Activated CD4-positive, alpha-beta T cell treated with anti-CD3 and anti-CD28 coated beads for 1 hour (primary cell): Measurements from ENCODE around the gene ANKRD11.
"Not testable (repeated sequence)": the region's sequence is repeated elsewhere in the genome, so short reads cannot be mapped to it uniquely, and the experiment has no call there.

Source experiments
- DNase-seq: peaks from one replicate; pipeline ENCODE4 v3.0.0-alpha.2; 2020

ANKRD11 gene

DNA sequence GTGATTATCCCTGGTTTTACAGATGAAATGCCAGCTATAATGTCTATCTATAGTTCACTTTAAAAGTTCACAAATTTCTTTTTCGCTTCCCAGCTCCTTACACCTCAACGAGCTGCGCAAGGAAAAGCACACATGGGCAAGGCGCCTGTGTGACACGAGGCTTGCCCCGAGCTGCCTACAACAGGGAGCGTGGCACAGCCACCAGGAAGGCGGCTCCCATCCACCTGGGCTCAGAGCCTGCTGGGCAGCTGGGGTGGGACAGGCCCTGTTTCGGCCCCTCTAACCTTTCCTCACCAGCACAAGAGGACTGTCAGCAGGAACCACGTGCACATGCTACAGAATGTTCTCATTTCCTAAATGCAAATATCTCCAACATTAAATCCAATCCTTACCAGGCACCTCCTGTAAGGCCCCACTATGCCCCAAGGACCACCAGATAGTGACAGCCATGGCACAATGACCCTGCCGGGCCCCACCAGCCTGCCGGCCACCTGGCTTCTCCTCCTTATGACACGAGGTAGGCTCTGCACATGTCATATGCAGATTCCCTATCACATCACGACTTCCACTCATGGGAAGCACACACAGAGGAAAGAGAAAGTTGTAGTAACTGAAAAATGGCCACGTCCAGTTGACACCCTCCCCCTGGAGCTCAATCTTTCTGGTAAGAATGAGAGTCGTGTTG, 180.8 kb downstream of the ANKRD11 start:
- DNase-seq, result no peak

DNA sequence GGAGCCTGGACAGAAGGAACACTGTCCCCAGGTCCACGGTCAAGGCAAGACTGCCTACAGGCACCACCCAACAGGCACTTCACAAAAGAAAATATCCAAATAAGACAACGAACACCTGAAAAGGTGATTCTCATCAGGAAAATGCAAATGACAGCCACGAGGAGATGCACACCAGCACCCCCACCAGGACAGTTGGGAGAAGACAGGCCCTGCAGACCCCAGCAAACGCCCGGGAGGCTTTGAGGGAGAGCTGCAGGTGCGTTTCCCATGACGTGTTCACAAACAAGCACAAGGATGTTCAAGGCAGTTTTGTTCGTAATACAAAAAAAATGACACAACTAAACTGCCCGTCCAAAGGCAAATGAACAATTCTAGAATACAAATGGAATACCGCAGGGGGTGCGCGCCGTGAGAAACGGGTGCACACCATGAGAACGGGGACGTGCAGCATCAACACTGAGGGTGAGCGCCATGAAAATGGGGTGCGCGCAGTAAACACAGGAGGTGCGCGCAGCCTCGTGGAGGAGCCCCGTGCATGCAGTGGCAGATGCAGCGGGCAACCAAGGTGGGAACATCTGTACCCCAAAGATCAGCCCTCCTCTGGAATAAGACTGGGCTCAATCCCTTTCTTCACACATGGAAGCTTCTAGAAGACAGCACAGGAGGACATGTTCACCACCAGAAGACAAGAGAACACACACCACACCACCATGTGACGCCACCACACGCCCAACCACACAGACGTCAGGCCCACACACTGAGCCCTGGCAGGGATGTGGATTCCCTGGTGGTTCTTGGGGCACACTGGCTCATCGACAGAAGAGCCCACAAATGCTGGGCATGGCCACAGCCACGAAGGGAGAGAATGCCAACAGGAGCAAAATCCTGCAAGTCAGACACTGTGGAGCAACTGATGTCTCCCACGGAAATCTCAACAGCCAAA, 181.7 kb downstream of the ANKRD11 start:
- DNase-seq, result no peak

DNA sequence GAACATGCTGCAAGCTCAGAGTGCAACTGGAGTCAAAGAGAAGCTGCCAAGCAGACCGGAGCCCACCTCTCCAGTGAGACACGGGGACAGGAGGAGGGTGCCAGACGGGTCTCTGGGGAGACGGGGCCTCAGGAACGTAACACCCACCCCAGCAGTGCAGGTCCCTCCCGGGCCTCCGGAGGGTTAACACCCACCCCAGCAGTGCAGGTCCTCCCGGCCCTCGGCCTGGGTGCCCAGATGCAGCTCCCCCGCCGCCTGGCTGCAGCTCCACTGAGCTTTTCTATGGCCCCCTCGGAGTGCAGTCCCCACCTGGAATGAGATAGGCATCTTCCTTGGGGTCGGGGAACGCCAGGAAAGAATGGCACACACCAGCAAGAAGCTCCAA, 182.9 kb downstream of the ANKRD11 start:
- no peak for DNase-seq

DNA sequence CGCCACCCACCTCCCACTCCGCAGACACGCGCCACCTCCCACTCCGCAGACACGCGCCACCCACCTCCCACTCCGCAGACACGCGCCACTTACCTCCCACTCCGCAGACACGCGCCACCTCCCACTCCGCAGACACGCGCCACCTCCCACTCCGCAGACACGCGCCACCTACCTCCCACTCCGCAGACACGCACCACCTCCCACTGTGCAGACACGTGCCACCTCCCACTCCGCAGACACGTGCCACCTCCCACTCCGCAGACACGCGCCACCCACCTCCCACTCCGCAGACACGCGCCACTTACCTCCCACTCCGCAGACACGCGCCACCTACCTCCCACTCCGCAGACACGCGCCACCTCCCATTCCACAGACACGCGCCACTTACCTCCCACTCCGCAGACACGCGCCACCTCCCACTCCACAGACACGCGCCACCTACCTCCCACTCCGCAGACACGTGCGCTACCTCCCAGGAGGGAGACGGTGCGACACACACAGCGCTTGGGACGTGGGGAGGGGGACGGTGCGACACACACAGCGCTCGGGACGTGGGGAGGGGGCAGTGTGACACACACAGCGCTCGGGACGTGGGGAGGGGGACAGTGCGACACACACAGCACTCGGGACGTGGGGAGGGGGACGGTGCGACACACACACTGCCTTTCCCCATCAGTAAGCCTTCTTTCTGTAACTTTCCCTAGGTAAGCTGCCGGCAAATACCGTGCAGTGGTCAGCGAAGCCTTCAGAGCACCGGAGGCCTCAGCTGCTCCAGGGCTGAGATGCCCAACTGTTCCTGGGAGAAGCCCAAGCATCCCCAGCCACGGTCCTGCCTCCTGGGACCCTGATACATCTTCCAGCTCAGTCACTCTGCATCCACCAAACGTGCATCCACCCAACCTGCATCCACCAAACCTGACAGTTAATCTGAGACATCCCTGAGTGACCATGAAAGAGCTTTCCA, 183.6 kb downstream of the ANKRD11 start:
- not testable (repeated sequence) for DNase-seq

DNA sequence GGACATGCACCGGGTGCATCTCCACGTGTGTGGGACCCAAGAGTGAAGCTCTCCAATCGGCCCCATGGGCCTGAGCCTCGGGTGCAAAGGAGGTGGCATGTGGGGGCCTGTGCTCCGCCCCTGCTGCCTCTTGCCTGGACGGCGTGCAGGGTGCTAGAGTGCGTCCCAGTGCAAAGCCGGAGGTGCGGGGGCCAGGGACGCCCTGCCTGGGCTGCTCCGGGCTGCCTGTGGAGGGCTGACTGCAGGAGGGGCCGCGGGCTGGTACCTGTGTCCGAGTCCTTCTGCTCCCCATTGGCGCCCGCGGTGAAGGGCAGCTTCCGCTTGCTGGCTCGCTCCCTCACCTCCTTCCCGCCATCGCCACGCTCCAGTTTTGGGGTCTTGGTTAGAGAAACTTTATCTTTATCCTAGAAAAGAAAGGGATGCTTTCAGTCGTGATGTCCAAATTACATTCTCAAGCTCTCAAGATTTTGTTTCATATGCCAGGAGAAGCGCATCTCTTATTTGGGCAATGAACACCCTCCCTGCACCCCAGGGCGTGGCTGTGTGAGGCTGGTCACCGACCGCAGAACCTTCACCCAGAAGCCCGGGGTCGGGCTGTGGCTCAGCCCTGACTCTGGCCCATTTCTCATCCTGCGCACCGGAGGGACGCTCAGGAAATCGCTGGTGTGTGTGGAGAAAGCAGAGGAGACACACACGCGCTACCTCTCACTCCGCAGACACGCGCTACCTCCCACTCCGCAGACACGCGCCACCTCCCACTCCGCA, 185.2 kb downstream of the ANKRD11 start:
- DNase-seq, result no peak

DNA sequence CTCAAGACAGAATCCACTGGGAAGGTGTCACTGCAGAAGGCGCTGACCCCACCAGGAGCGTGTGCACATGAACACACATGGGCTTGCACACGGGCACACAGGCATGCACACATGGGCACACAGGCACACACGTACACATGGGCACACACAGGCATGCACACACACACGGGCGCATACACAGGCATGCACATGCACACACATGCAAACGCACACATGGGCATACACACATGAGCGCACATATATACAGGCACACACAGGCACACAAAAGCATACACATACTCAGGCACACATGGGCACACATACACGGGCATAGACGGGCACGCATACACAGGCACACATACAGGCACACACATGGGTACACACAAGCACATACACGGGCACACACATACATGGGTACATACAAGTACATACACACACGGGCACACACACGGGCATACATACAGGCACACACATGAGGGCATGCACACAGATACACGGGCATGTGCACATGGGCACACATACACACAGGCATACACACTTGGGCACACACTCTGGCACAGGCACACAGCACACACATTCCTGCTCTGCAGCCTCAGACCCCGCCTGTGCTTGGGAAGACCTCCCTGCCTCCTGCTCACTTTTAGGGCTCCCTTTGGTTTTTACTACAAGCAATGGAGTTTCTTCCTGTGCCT, 186.0 kb downstream of the ANKRD11 start:
- DNase-seq, result no peak

DNA sequence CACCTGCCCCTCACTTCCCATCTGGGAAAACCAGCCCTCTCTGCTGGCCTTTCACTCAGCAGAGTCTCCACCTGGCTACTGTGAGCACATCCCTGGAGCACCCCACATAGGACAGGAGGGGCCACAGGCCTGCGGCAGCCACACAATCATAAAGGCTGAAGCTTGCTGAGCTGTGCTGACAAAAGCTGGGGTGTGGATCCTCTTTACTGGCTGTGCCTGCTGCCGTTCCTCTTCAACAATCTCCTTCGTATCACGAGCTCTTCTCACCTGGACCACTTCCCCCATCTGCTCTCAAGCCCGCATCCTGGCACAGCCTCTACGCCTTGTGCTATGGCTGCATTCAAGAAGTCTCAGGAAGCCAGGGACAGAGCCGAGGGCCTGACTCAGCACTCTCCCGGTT, 186.7 kb downstream of the ANKRD11 start:
- no peak for DNase-seq

DNA sequence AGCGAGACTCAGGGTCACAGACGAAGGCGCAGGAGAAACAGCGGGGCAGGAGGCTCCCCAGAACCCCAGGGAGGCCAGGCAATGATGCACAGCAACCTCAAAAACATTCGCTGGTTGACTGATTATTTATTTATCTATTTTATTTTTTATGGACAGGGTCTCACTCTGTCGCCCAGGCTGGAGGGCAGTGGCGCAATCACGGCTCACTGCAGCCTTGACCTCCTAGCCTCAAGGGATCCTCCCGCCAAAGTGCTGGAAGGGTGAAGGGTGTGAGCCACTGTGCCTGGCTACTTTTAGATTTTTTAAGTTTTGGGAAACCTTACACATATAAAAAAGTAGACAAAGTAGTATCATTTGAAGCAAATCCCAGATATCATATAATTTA, 189.4 kb downstream of the ANKRD11 start:
- no peak for DNase-seq

DNA sequence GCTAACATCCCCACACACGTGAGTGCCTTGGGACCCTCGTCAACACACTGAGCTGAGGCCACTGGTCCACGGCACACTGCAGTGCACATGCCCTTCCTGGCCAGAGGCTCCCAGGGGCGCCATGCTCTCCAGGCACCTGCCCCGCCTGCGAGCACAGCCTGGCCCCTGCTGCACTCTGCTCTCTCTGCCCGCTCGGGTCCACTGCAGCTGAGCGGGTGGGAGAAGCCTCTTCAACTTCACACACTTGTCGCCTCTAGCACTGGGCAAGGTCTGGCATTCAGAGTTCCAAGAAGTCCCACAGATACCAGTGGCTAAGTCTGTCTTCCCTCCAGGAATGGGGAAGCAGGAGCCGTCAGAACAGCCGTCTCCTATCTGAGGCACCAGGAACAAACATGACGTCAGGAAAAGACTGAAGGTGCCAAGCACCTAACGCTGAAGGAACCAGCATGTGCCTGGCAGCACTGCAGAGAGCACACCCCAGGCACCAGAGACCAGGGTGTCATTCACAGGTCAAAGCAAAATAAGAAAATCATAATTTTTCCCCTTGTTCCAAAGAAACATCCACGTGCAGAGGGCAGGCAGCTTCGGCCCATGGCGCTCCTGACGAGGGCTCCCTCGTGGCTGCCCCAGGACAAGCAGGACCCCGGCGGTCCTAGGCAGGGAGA, 189.9 kb downstream of the ANKRD11 start:
- no peak for DNase-seq

DNA sequence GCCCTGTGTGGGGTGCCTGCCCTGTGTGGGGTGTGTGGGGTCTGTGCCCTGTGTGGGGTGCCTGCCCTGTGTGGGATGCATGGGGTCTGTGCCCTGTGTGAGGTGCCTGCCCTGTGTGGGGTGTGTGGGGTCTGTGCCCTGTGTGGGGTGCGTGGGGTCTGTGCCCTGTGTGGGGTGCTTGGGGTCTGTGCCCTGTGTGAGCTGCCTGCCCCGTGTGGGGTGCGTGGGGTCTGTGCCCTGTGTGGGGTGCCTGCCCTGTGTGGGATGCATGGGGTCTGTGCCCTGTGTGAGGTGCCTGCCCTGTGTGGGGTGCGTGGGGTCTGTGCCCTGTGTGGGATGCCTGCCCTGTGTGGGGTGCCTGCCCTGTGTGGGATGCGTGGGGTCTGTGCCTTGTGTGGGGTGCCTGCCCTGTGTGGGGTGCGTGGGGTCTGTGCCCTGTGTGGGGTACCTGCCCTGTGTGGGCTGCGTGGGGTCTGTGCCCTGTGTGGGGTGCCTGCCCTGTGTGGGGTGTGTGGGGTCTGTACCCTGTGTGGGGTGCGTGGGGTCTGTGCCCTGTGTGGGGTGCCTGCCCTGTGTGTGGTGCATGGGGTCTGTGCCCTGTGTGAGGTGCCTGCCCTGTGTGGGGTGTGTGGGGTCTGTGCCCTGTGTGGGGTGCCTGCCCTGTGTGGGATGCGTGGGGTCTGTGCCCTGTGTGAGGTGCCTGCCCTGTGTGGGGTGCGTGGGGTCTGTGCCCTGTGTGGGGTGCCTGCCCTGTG, 190.8 kb downstream of the ANKRD11 start:
- not testable (repeated sequence) for DNase-seq

DNA sequence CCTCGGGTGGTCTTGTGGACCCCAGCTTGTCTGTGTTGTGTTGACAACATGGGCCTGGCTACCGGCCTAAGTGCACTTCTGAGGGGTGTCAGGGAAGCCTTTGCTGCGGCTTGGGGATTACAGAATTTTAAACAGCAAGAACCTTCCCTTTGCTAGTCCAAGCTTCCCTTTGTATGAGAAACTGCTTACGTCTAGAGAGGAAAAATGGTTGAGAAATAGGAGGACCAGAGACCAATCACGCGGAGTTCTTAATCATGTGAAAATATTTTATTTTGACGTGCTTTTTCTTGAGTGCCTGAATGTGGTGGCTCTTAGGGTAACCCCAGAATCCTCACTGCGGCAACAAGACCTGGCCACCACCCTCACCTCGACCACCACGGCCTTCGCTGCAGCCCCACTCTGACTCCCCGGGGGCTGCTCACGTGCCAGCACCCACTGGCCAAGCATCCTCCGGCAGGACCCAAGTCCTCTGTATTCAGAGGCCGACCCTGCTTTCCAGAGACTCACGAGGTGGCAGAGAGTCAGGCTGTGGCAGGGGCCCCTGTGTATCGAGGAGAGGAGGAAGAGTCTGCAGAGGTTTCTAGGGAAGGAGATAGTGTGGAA, 191.6 kb downstream of the ANKRD11 start:
- no peak for DNase-seq

DNA sequence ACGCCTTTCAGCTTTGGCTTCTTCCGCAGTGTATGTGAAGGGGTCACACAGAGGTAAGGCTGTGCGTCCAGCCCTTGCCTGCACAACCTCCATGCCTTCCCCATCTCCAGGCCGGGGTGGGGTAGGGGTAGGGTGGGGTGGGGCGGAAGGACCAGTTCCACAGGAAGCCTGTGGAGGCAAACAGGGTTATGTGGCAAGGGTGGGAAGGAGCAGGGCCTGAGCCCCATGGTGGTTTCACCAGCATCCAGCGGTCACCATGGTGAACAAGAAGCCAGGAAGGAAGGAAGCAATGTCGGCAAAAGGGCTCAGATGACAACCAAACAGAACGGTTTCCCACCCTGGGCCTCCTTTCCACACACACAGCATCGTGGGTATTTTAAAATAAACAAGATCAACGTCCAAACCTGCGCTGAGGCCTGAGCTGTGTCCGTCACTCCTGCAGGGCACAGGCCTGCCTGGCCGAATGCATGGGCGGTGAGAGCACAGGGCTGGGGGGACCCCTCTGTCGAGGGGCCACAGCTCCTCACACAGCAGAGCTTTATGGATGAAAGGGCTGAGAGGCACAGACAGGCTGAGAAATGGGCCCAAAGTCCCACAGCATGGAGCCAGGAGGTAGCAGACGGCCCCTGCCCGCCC, 192.3 kb downstream of the ANKRD11 start:
- no peak for DNase-seq

DNA sequence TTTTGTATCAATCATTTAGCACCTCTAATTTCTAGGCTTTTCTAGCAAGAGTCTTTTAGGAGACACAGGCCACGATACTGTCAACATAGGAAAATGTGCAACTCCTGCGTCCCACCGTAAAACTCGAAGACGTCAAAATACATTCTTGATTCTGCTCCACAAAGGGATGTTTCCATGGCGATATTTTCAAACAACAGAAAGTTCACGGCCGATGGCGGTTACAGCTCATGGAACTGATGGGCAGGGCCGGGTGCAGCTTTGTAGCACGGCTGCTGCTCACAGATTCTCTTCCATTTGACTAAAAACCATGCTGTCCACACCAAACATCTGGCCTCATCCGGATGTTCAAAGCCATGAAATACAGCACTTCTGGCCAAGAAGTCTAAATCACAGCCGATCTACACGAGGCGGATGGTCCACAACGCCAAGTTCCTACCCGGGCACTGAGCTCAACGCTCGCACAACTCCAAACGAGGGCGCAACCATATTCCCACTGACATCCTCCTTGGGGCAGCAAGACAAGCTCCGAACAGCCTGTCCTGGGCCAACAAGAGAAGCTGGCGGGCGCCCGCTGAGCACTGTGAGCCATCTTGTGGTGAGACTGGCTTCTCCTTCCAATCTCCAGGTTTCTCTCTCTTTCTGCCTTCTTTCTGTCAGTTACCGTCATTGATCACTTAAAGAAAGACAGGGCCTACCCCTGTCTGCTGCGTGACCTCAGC, 193.0 kb downstream of the ANKRD11 start:
- DNase-seq, result no peak

DNA sequence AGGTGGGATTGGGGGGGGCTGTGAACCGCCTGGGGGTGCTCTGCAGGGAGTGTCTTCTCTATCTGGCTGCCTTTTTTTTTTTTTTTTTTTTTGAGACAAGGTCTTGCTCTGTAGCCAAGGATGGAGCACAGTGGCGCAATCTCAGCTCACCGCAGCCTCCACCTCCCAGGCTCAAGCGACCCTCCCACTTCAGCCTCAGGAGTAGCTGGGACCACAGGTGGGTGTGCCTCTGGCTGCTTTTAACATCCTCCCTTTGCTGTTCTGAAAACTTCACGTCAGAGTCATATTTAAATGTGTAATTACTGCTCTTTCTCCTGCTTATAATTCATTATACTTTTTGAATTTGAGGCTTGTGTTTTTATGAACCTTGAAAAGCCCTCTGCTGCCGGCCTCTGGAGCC, 194.4 kb downstream of the ANKRD11 start:
- DNase-seq, result no peak

DNA sequence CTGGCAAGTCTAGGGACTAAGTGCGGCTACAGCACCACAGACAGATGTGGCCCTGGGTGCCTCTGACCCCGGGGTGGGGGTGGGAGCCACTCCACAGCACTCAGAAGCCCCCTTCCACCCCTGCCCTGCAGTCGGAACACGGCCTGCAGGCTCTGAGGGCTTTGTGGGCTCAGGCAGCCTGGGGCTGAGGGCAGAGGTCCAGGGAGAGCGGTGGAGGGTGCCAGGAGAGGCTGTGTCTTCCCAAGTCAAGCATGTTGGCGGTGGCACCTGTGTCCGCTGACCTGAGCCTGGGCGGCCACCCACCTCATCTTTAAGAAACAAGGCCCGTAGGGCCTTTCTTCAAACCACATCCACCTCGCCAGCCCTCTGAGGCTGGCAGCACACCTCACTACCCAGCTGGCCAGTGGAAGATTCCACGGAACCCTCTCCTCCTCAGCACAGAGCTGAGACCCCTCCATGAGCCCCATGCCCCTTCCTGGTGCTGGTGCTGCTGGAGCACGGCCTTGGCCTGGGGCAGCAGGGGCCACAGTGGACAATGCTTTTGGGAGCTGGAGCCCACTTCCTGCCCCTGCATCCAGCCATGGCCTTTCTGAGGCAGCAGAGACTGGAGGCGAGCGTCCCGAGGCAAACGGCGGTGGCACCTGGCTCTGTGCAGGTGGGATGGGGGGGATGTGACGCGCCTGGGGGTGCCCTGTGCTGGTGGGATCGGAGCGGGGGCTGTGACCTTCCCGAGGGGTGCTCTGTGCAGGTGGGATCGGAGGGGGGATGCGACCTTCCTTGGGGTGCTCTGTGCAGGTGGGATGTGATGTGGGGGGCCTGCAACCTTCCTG, 195.1 kb downstream of the ANKRD11 start:
- no peak for DNase-seq

DNA sequence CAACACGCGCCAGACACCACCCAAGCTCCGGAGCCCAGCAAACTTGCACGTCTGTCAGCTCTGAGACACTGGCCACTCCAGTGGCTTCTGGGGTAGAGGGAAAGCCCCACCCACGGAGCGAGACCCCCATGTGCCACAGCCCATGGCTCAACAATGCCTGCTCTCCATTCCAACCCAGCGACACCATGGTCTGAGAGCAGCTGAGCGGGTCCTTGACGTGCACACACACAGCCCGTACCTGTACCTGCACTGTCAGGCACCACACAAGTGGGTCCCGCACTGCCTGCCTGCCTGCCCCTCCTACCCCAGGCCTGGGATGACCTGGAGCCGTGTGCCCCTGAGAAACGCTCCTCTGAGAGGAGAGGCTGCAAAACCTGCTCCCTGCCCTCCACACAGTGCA, 195.9 kb downstream of the ANKRD11 start:
- no peak for DNase-seq

DNA sequence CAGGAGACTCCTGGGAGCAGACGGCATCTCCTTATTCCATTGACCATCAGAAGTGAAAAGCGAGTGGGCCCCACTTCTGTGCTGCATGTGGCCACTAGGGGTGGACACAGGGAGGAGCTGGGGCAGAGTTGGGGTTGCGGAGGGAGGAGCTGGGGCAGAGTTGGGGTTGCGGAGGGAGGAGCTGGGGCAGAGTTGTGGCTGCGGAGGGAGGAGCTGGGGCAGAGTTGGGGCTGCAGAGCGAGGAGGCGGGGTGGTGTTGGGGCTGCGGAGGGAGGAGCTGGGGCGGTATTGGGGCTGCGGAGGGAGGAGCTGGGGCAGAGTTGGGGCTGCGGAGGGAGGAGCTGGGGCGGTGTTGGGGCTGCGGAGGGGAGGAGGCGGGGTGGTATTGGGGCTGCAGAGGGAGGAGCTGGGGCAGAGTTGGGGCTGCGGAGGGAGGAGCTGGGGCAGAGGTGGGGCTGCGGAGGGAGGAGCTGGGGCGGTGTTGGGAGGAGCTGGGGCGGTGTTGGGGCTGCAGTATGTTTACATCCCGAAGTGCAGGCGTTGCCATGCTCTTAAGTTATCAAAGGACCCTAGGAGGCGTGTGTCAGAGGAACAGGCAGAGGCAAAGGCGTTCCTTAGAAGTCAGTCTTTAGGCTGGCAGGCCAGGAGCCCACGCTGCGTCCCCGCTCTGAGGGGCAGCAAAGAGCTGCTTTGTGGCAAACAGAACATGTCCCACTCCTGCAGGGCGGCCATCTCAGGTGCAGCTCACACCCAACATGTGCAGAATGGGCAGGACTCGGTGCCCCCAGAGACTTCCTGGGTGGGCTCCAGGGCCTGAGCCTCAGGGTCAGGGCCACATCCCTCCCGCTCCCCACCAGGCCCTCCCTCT, 196.9 kb downstream of the ANKRD11 start:
- DNase-seq, result no peak
